ENCODE results near the gene AMPH.

- TF ChIP-seq CTCF (IDR thresholded peaks at IDR 0.05) = no peak
- TF ChIP-seq POLR2A (IDR thresholded peaks at IDR 0.05) = no peak
These were observed 6.8 kb upstream of the AMPH start for GRCh38 chr7:38637957-38638356.

Data from upper lobe of left lung (tissue), 4 donors.